GM21390 (cell line): ENCODE measurements around the gene TUNAR.
"Not testable (repeated sequence)": the region's sequence is repeated elsewhere in the genome, so short reads cannot be mapped to it uniquely, and the experiment has no call there.

Experiments used
- ATAC-seq: cut with Tn5 transposase; IDR thresholded peaks from one replicate; pipeline ENCODE4 v1.9.1; 2021; ENCODE audit not compliant: unreplicated experiment

Gene TUNAR

GRCh38 chr14:95968048-95968447, 91.4 kb downstream of the TUNAR start:
- not testable (repeated sequence) for ATAC-seq
